H9 (cell line): ENCODE data around the gene APOA1. TPM values are rescaled to one million over a fixed set of nuclear protein-coding genes. Genes with fewer than 3 reads are reported as not detected.

ENCODE experiments used
- DNase-seq: peaks from one replicate; pipeline ENCODE4 v3.0.0-alpha.2; 2017
- H2AFZ ChIP-seq: one replicate; pipeline ENCODE4 v1.6.1; 2013; ENCODE audit warnings: mild to moderate bottlenecking, low read length, control low read depth, moderate library complexity
- H2AK5ac ChIP-seq: 2 replicates; pipeline ENCODE4 v1.6.1; 2013; ENCODE audit warnings: low read length, control low read depth, mixed read lengths; ENCODE audit not compliant: insufficient read length
- H2BK120ac ChIP-seq: one replicate; pipeline ENCODE4 v1.6.1; 2013; ENCODE audit warnings: low read depth, mild to moderate bottlenecking, low read length, control low read depth, inconsistent platforms; ENCODE audit not compliant: poor library complexity, severe bottlenecking
- H2BK12ac ChIP-seq: 2 replicates; pipeline ENCODE4 v1.6.1; 2013; ENCODE audit warnings: low read length, control low read depth, mixed read lengths, low read depth; ENCODE audit not compliant: insufficient read length
- H2BK15ac ChIP-seq: 2 replicates; pipeline ENCODE4 v1.6.1; 2013; ENCODE audit warnings: low read depth, low read length, control low read depth
- H2BK20ac ChIP-seq: one replicate; pipeline ENCODE4 v1.6.1; 2013; ENCODE audit warnings: low read depth, mild to moderate bottlenecking, low read length, control low read depth, inconsistent platforms; ENCODE audit not compliant: poor library complexity, severe bottlenecking
- H2BK5ac ChIP-seq: 2 replicates; pipeline ENCODE4 v1.6.1; 2013; ENCODE audit warnings: low read length, control low read depth, mixed read lengths; ENCODE audit not compliant: insufficient read length
- H3K14ac ChIP-seq: 2 replicates; pipeline ENCODE4 v1.6.1; 2013; ENCODE audit warnings: low read length, control low read depth; ENCODE audit not compliant: insufficient read depth
- H3K18ac ChIP-seq: 2 replicates; pipeline ENCODE4 v1.6.1; 2013; ENCODE audit warnings: low read depth, mild to moderate bottlenecking, mixed read lengths, low read length, control low read depth; ENCODE audit not compliant: insufficient read length
- H3K23ac ChIP-seq: 2 replicates; pipeline ENCODE4 v1.6.1; 2013; ENCODE audit warnings: low read length, control low read depth, mixed read lengths, low read depth; ENCODE audit not compliant: insufficient read length
- H3K23me2 ChIP-seq: 2 replicates; pipeline ENCODE4 v1.6.1; 2013; ENCODE audit warnings: low read depth, mild to moderate bottlenecking, mixed read lengths, low read length, control low read depth; ENCODE audit not compliant: insufficient read length, poor library complexity, severe bottlenecking
- H3K27ac ChIP-seq: 2 replicates; pipeline ENCODE4 v1.5.1; 2013; ENCODE audit warnings: low read length, control low read depth, mixed read lengths, low read depth; ENCODE audit not compliant: insufficient read length
- H3K27me3 ChIP-seq: 2 replicates; pipeline ENCODE4 v1.6.1; 2013; ENCODE audit warnings: low read length, control low read depth, inconsistent platforms; ENCODE audit not compliant: insufficient read depth
- H3K4ac ChIP-seq: 2 replicates; pipeline ENCODE4 v1.6.1; 2013; ENCODE audit warnings: low read depth, mild to moderate bottlenecking, control low read depth, inconsistent platforms, low read length, moderate library complexity
- H3K4me1 ChIP-seq: 2 replicates; pipeline ENCODE4 v1.6.1; 2013; ENCODE audit warnings: low read length, control low read depth, inconsistent platforms; ENCODE audit not compliant: insufficient read depth
- H3K4me2 ChIP-seq: 2 replicates; pipeline ENCODE4 v1.6.1; 2013; ENCODE audit warnings: low read length, control low read depth, mixed read lengths; ENCODE audit not compliant: insufficient read length, insufficient read depth
- H3K56ac ChIP-seq: 2 replicates; pipeline ENCODE4 v1.6.1; 2013; ENCODE audit warnings: low read depth, mild to moderate bottlenecking, mixed read lengths, low read length, control low read depth; ENCODE audit not compliant: insufficient read length
- H3K79me1 ChIP-seq: 2 replicates; pipeline ENCODE4 v1.6.1; 2013; ENCODE audit warnings: low read depth, mild to moderate bottlenecking, moderate library complexity, low read length, control low read depth, inconsistent platforms; ENCODE audit not compliant: insufficient read depth, poor library complexity, severe bottlenecking
- H3K79me2 ChIP-seq: 2 replicates; pipeline ENCODE4 v1.6.1; 2013; ENCODE audit warnings: low read length, control low read depth, inconsistent platforms; ENCODE audit not compliant: insufficient read depth
- H3K9ac ChIP-seq: 2 replicates; pipeline ENCODE4 v1.6.1; 2013; ENCODE audit warnings: low read length, control low read depth, mixed read lengths; ENCODE audit not compliant: insufficient read length; ENCODE audit errors: extremely low read depth
- H3K9me3 ChIP-seq: one replicate; pipeline ENCODE4 v1.6.1; 2013; ENCODE audit warnings: low read depth, low read length, inconsistent platforms; ENCODE audit not compliant: control insufficient read depth
- H3T11ph ChIP-seq: one replicate; pipeline ENCODE4 v1.6.1; 2013; ENCODE audit warnings: mild to moderate bottlenecking, low read length, control low read depth, inconsistent platforms
- H4K20me1 ChIP-seq: one replicate; pipeline ENCODE4 v1.6.1; 2013; ENCODE audit not compliant: control insufficient read depth, insufficient read length, insufficient read depth
- H4K5ac ChIP-seq: 2 replicates; pipeline ENCODE4 v1.6.1; 2013; ENCODE audit warnings: low read depth, mild to moderate bottlenecking, mixed read lengths, low read length, control low read depth; ENCODE audit not compliant: insufficient read length
- H4K8ac ChIP-seq: replicated peaks from 2 replicates; pipeline ENCODE4 v1.6.1; 2013; ENCODE audit warnings: low read length, control low read depth, mixed read lengths, low read depth; ENCODE audit not compliant: insufficient read length
- H4K91ac ChIP-seq: 2 replicates; pipeline ENCODE4 v1.6.1; 2013; ENCODE audit warnings: low read depth, mild to moderate bottlenecking, moderate library complexity, mixed read lengths, low read length, control low read depth; ENCODE audit not compliant: insufficient read length
- H3K27ac Mint-ChIP-seq, 3 experiments: 2 replicates in 2 of 3; 3 replicates in 1 of 3; pipeline ENCODE4 v1.8.0; 2020 to 2021; ENCODE audit warnings: mixed read lengths in 3 of 3, mild to moderate bottlenecking in 1 of 3, moderate library complexity in 1 of 3
- H3K27me3 Mint-ChIP-seq: 2 replicates; pipeline ENCODE4 v1.8.0; 2021; ENCODE audit warnings: low read depth, mild to moderate bottlenecking, moderate library complexity, mixed read lengths
- H3K36me3 Mint-ChIP-seq, 3 experiments: 2 replicates in 2 of 3; 3 replicates in 1 of 3; pipeline ENCODE4 v1.8.0; 2020 to 2021; ENCODE audit warnings: low read depth in 3 of 3, mixed read lengths in 3 of 3; ENCODE audit not compliant: insufficient read depth in 1 of 3
- H3K4me1 Mint-ChIP-seq, 2 experiments: 2 replicates each; pipeline ENCODE4 v1.8.0; 2020; ENCODE audit warnings: mixed read lengths in 2 of 2
- H3K4me3 Mint-ChIP-seq, 2 experiments: 2 replicates in 1 of 2; 3 replicates in 1 of 2; pipeline ENCODE4 v1.8.0; 2020 to 2021; ENCODE audit warnings: mild to moderate bottlenecking in 2 of 2, mixed read lengths in 2 of 2, moderate library complexity in 1 of 2
- H3K9me3 Mint-ChIP-seq, 2 experiments: 2 replicates in 1 of 2; 3 replicates in 1 of 2; pipeline ENCODE4 v1.8.0; 2020; ENCODE audit warnings: mild to moderate bottlenecking in 2 of 2, mixed read lengths in 2 of 2, moderate library complexity in 1 of 2
- CTCF ChIP-seq: fragments of 200-600 bp; sonication (generic); conservative IDR thresholded peaks from 3 replicates; pipeline ENCODE4 v1.8.0; 2021; ENCODE audit warnings: antibody characterized with exemption, mild to moderate bottlenecking
- WGBS: extraction: QIAGEN DNeasy Blood & Tissue Kit; methylation state at CpG from one replicate; pipeline ENCODE4 v1.1.7; 2013; ENCODE audit warnings: missing lambda C conversion rate, low lambda C conversion rate, mixed read lengths; ENCODE audit not compliant: insufficient read length; ENCODE audit errors: extremely low coverage; 5-methylcytosine and 5-hydroxymethylcytosine counted together
- total RNA-seq: library from RNA; stranded (reverse); gene quantifications from 2 replicates; pipeline ENCODE4 v1.2.1, GENCODE V29; 2021

The APOA1 gene
- total RNA-seq, 1 experiment from 2014 or later = 0.68 TPM

DNA sequence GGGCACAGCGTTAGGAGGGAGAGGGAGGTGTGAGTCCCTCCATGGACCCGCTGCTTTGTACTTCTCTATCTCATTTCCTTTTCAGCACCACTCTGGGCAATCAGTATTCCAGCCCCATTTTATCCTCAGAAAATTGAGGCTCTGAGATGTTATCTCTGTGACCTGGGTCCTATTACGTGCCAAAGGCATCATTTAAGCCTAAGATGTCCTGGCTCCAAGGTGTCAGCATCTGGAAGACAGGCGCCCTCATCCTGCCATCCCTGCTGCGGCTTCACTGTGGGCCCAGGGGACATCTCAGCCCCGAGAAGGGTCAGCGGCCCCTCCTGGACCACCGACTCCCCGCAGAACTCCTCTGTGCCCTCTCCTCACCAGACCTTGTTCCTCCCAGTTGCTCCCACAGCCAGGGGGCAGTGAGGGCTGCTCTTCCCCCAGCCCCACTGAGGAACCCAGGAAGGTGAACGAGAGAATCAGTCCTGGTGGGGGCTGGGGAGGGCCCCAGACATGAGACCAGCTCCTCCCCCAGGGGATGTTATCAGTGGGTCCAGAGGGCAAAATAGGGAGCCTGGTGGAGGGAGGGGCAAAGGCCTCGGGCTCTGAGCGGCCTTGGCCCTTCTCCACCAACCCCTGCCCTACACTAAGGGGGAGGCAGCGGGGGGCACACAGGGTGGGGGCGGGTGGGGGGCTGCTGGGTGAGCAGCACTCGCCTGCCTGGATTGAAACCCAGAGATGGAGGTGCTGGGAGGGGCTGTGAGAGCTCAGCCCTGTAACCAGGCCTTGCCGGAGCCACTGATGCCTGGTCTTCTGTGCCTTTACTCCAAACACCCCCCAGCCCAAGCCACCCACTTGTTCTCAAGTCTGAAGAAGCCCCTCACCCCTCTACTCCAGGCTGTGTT, 8.5 kb downstream of the APOA1 start:
- Histone ChIP-seq H4K91ac (no peak overlapping the region), H2BK12ac (no peak overlapping the region), H3T11ph (no peak overlapping the region), H4K5ac (no peak overlapping the region), H3K79me1 (no peaks in the 10 kb centered on the region), H3K79me2 (no peaks in the 10 kb centered on the region), H4K20me1 (no peaks in the 10 kb centered on the region), H2AFZ (no peak overlapping the region), H3K23ac (no peak overlapping the region), H3K4me2 (no peak overlapping the region), H2BK5ac (no peak overlapping the region), H3K27me3 (no peaks in the 10 kb centered on the region), H4K8ac (no peak overlapping the region), H3K9me3 (no peaks in the 10 kb centered on the region), H3K14ac (no peak overlapping the region; the same call in 1 of the 2 replicates), H3K9ac (no peak overlapping the region), H3K56ac (no peak overlapping the region), H3K27ac (no peak overlapping the region), H2AK5ac (no peak overlapping the region), H3K4me1 (no peaks in the 10 kb centered on the region), H3K23me2 (no peaks in the 10 kb centered on the region), H2BK20ac (no peak overlapping the region), H3K4ac (no peak overlapping the region), H2BK15ac (no peak overlapping the region), H2BK120ac (no peak overlapping the region), H3K18ac (no peak overlapping the region)
- Mint-ChIP-seq H3K9me3 (peaks cover 3 to 5% of the 10 kb centered on the region in 2 experiments; a peak in 3 of 5 replicates), H3K27ac (no peak overlapping the region), H3K4me3 (no peak overlapping the region), H3K36me3 (no peaks in the 10 kb centered on the region), H3K27me3 (peaks cover 19% of the 10 kb centered on the region), H3K4me1 (peaks cover under 1 to 8% of the 10 kb centered on the region in 2 experiments)
- WGBS = no CpG with 5 or more reads among the region's 16 CpGs
- DNase-seq = no peak
- no peak for TF ChIP-seq CTCF
